Ovary (tissue), 3 donors: Measurements from ENCODE around the gene UBC.

Experiments
- CTCF ChIP-seq, 3 donors: fragments of 450-650 bp in 2 of 3; fragments of 200-600 bp in 1 of 3; IDR thresholded peaks; one replicate each; pipeline versions ENCODE4 v1.5.1 to v1.8.0; 2016 to 2022; ENCODE audit warnings: antibody characterized with exemption in 3 of 3, mild to moderate bottlenecking in 1 of 3
- POLR2A ChIP-seq: fragments of 450-650 bp; IDR thresholded peaks from one replicate; pipeline ENCODE4 v1.6.1; 2017; ENCODE audit warnings: antibody characterized with exemption, mild to moderate bottlenecking, moderate library complexity
- donor health status: DM: no; HTN: no; CAD: no.

- TF ChIP-seq POLR2A = no peak
- no peak for TF ChIP-seq CTCF (IDR thresholded peaks at IDR 0.05)
Measured at GRCh38 chr12:124877423-124877822, 37.0 kb downstream of the UBC start.
